Measurements from ENCODE around the gene SUGP2. TPM values are rescaled to one million over a fixed set of nuclear protein-coding genes. Genes with fewer than 3 reads are reported as not detected.
A peak's percentile ranks its signal among the peaks of the same experiment; 100 is the strongest.

SUGP2 gene
- total RNA-seq: 68.5 TPM
- long read RNA-seq, full-length matches to known transcripts: 67 of 101 reads
- long read RNA-seq, partial matches to known transcripts: 12 of 101 reads
- long read RNA-seq, other reads (novel, unspliced or antisense): 22 of 101 reads

GRCh38 chr19:19033426-19034203 lies at the start of gene SUGP2, which contains the start of gene ARMC6:
Gene SUGP2, minus strand, starts transcription at chr19:19033517. Its CDS starts 2,446 bp downstream, at chr19:19031071.
Gene ARMC6, plus strand, starts transcription at chr19:19033603. Its CDS starts 607 bp downstream, at chr19:19034210.
- DNase-seq (ENCODE audit: missing footprints): peak; percentile 95
- ATAC-seq: peak; percentile 91
- intact Hi-C loops (cut with DNase I): no loop called here

- intact Hi-C loops (cut with DNase I): no loop called here
- peak; percentile 78 for DNase-seq (ENCODE audit: missing footprints)
- ATAC-seq: peak; percentile 38
These were observed 48.4 kb upstream of the SUGP2 start for GRCh38 chr19:19081642-19082151.

- DNase-seq (ENCODE audit: missing footprints) (no peak), ATAC-seq (no peak)
- intact Hi-C loops (cut with DNase I): no loop called here
These were observed 46.3 kb upstream of the SUGP2 start for GRCh38 chr19:19079571-19079970.

- DNase-seq (ENCODE audit: missing footprints) (peak; percentile 23), ATAC-seq (no peak)
- intact Hi-C loops (cut with DNase I): no loop called here
These were observed 45.5 kb upstream of the SUGP2 start for GRCh38 chr19:19078801-19079200.

- DNase-seq (ENCODE audit: missing footprints) (peak; percentile 30), ATAC-seq (no peak)
- intact Hi-C loops (cut with DNase I): no loop called here
These were observed 43.8 kb upstream of the SUGP2 start for GRCh38 chr19:19077103-19077502.

- DNase-seq (ENCODE audit: missing footprints) (no peak), ATAC-seq (no peak)
- intact Hi-C loops (cut with DNase I): no loop called here
These were observed 43.2 kb upstream of the SUGP2 start for GRCh38 chr19:19076476-19076875.

GRCh38 chr19:19075126-19075525 lies 41.8 kb upstream of the SUGP2 start:
- no peak for DNase-seq (ENCODE audit: missing footprints)
- ATAC-seq: no peak
- intact Hi-C loops (cut with DNase I): no loop called here

GRCh38 chr19:19074196-19074882 lies 41.0 kb upstream of the SUGP2 start:
- intact Hi-C loops (cut with DNase I): no loop called here
- ATAC-seq (no peak), DNase-seq (ENCODE audit: missing footprints) (no peak)

GRCh38 chr19:19071897-19072296 lies 38.6 kb upstream of the SUGP2 start:
- DNase-seq (ENCODE audit: missing footprints): peak; percentile 33
- no peak for ATAC-seq
- intact Hi-C loops (cut with DNase I): no loop called here

- DNase-seq (ENCODE audit: missing footprints) (peak; percentile 41), ATAC-seq (peak; percentile 48)
- intact Hi-C loops (cut with DNase I): loop anchor here (10.0 kb wide), 1 partner anchor 256 kb away; the partner anchor contains the start of genes MAU2 and SUGP1
These were observed 35.6 kb upstream of the SUGP2 start for GRCh38 chr19:19068659-19069654.

GRCh38 chr19:19067276-19068072 lies 34.2 kb upstream of the SUGP2 start:
- intact Hi-C loops (cut with DNase I): loop anchor here (10.0 kb wide), 1 partner anchor 257 kb away; the partner anchor contains the start of genes MAU2 and SUGP1
- DNase-seq (ENCODE audit: missing footprints) (no peak), ATAC-seq (no peak)

GRCh38 chr19:19064811-19065745 lies 31.8 kb upstream of the SUGP2 start:
- ATAC-seq (no peak), DNase-seq (ENCODE audit: missing footprints) (peak; percentile 66)
- intact Hi-C loops (cut with DNase I): loop anchor here (10.0 kb wide), 1 partner anchor 260 kb away; the partner anchor contains the start of genes MAU2 and SUGP1

GRCh38 chr19:19064098-19064722 lies 30.9 kb upstream of the SUGP2 start:
- ATAC-seq (no peak), DNase-seq (ENCODE audit: missing footprints) (peak; percentile 75)
- intact Hi-C loops (cut with DNase I): loop anchor here (10.0 kb wide), 1 partner anchor 261 kb away; the partner anchor contains the start of genes MAU2 and SUGP1

GRCh38 chr19:19063183-19064097 lies 30.1 kb upstream of the SUGP2 start, which contains the start of gene SLC25A42:
Gene SLC25A42, plus strand, starts transcription at chr19:19063994. Its CDS starts 32,131 bp downstream, at chr19:19096125.
- intact Hi-C loops (cut with DNase I): loop anchor here (1.0 to 10.0 kb wide), 3 partner anchors 75 to 261 kb away; partner anchors contain the start of genes BORCS8, MAU2, RFXANK and SUGP1
- peak; percentile 96 for ATAC-seq
- DNase-seq (ENCODE audit: missing footprints): peak; percentile 99

Data from Right ventricle myocardium inferior (tissue), 1 donor.